Measurements from ENCODE around the gene FGD1.

Gene FGD1

DNA sequence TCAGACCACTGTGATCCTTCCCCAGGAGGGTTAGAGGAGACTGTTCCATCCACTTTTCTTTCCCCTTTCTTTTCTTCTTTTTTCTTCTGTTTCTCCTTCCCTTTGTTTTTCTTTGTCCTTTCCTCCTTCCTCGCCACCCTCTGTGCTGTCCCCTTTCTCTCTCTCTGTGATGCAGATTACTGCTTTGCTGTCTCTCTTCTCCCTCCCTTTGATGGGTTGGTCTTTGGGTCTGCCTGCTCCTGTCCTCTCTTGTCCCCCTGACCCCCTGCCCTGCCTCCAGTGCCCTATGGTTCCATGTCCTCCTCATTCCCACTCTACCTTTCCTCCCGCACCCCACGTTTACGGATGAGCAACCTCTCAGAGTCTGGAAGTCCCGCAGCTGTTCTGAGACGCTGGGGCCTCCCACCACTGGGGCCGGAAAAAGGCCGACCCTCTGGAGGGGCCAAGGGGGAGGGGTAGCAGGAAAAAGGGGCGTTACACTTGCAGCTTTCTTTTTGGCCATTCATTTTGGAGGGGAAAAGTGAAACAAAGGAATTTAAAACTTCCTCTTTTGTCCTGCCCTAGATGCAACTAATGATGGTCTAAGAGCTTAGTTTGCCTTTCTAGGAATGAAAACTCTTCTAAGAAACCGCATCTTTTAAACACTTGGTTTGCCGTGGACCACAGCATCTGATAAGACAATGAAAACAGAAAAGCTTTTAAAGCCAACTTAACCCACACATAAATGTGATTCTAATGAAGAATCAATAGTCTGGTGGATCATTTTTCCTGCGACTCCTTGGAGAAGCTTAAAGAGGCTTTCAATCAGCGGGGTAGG is 80.3 kb downstream of the FGD1 start:
- TF ChIP-seq TAF1 (IDR thresholded peaks at IDR 0.05; ENCODE audit: low read depth, low read length), result no peak
- no peak for TF ChIP-seq SPI1 (IDR thresholded peaks at IDR 0.05; ENCODE audit: low read depth, low read length)
- no peak for TF ChIP-seq POLR2AphosphoS5 (IDR thresholded peaks at IDR 0.05; ENCODE audit: low read depth, low read length)
- TF ChIP-seq PAX5 (IDR thresholded peaks at IDR 0.05; ENCODE audit: insufficient read depth, low read length, severe bottlenecking), result no peak
- TF ChIP-seq POU2F2 (IDR thresholded peaks at IDR 0.05; ENCODE audit: low read depth, low read length), result no peak
- no peak for TF ChIP-seq POLR2A (IDR thresholded peaks at IDR 0.05; ENCODE audit: low read depth, low read length)
- DNase-seq (ENCODE audit: insufficient read length, low spot score), result no peak
- no peak for FAIRE-seq

DNA sequence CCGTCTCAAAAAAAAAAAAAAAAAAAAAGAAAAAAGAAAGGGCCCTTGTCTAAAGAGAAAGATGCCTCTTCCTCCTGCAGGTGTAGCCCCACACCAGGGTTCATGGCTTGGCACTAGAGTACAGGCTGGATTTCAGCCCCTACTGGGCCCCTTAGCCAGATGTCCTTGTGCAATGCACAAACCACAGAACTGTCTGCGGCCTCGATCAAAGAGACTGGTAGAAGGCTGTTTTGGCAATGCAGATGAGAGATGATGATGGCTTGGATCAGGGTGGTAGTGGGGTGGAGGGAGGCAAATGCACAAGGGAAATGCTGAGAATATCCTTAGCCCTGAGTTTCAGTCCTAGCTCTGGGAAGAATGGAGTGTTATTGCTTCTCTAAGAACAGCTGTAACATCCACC is 82.3 kb downstream of the FGD1 start:
- no peak for DNase-seq (ENCODE audit: insufficient read length, low spot score)
- FAIRE-seq, result peak; percentile 78
- TF ChIP-seq TAF1 (IDR thresholded peaks at IDR 0.05; ENCODE audit: low read depth, low read length), result no peak
- TF ChIP-seq SPI1 (IDR thresholded peaks at IDR 0.05; ENCODE audit: low read depth, low read length), result no peak
- TF ChIP-seq PAX5 (IDR thresholded peaks at IDR 0.05; ENCODE audit: insufficient read depth, low read length, severe bottlenecking), result no peak
- no peak for TF ChIP-seq POLR2AphosphoS5 (IDR thresholded peaks at IDR 0.05; ENCODE audit: low read depth, low read length)
- TF ChIP-seq POU2F2 (IDR thresholded peaks at IDR 0.05; ENCODE audit: low read depth, low read length), result no peak
- TF ChIP-seq POLR2A (IDR thresholded peaks at IDR 0.05; ENCODE audit: low read depth, low read length), result no peak

DNA sequence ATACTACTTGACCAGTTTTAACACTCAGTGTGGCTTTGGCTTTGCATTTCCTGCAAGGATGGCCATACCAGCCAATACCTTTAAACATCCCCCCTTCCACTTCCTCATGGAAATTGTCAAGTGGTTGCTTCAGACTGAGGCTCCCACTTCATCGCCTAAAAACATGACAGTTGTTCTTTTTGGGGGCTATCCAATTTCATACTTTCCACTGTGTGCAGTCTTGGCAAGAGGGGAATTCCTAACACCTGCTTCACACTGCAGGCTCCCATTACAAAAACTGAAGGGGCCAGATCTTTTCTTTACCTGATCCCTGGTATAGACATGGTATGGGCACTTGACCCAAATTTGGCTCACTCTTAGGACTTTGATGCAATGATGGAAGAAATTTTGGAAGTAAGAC is 84.3 kb downstream of the FGD1 start:
- DNase-seq (ENCODE audit: insufficient read length, low spot score) (no peak), FAIRE-seq (no peak)
- no peak for TF ChIP-seq POLR2A (IDR thresholded peaks at IDR 0.05; ENCODE audit: low read depth, low read length)
- TF ChIP-seq PAX5 (IDR thresholded peaks at IDR 0.05; ENCODE audit: insufficient read depth, low read length, severe bottlenecking), result no peak
- TF ChIP-seq SPI1 (IDR thresholded peaks at IDR 0.05; ENCODE audit: low read depth, low read length), result no peak
- no peak for TF ChIP-seq TAF1 (IDR thresholded peaks at IDR 0.05; ENCODE audit: low read depth, low read length)
- no peak for TF ChIP-seq POU2F2 (IDR thresholded peaks at IDR 0.05; ENCODE audit: low read depth, low read length)

DNA sequence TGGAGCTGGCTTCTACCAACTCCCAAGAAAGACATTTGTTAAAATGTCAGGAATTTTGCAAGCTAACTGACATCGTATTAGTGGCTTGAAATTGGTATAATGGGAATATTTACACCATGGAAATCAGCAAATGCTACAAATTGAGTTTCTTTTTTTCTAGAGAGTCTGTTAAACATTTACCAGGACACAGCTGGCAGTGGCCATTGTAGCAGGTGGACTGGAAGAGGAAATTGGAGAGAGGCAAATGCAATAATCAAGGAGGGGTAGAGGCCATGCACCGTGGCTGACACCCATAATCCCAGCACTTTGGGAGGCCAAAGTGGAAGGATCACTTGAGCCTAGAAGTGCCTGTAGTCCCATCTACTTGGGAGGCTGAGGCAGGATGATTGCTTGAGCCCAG is 88.8 kb downstream of the FGD1 start:
- FAIRE-seq (no peak), DNase-seq (ENCODE audit: insufficient read length, low spot score) (no peak)
- TF ChIP-seq TAF1 (IDR thresholded peaks at IDR 0.05; ENCODE audit: low read depth, low read length) (no peak), POLR2A (IDR thresholded peaks at IDR 0.05; ENCODE audit: low read depth, low read length) (no peak), PAX5 (IDR thresholded peaks at IDR 0.05; ENCODE audit: insufficient read depth, low read length, severe bottlenecking) (no peak), SPI1 (IDR thresholded peaks at IDR 0.05; ENCODE audit: low read depth, low read length) (no peak), POU2F2 (IDR thresholded peaks at IDR 0.05; ENCODE audit: low read depth, low read length) (no peak), POLR2AphosphoS5 (IDR thresholded peaks at IDR 0.05; ENCODE audit: low read depth, low read length) (no peak)

DNA sequence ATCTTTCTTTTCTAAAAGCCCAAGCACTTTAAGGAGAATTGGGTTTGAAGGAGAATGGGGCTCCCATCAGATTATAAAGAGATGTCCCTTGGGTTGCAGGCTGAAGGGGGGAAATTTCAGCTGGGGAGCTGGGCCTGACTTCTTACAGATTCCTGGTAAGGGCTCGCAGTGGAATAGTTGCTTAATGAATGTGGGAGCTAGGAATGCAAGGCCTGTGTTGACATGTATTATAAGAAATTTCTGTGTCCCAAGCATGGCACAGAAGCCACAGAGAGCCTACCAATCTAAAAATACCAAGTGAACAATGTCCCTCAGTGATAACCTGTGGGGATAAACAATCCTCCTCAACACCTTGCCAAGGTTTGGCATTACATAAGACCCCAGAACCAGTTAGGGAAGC is 98.9 kb downstream of the FGD1 start:
- TF ChIP-seq SPI1 (IDR thresholded peaks at IDR 0.05; ENCODE audit: low read depth, low read length) (no peak), POLR2A (IDR thresholded peaks at IDR 0.05; ENCODE audit: low read depth, low read length) (no peak), PAX5 (IDR thresholded peaks at IDR 0.05; ENCODE audit: insufficient read depth, low read length, severe bottlenecking) (no peak)
- FAIRE-seq (no peak), DNase-seq (ENCODE audit: insufficient read length, low spot score) (no peak)

Data from GM12891 (cell line).